Type B pancreatic cell (in vitro differentiated cells): ENCODE data around the gene MDH1. TPM values are rescaled to one million over a fixed set of nuclear protein-coding genes. Genes with fewer than 3 reads are reported as not detected.

Experiments
- DNase-seq: peaks from one replicate; pipeline ENCODE4 v3.0.0; 2021; ENCODE audit warnings: mixed read lengths; ENCODE audit not compliant: unreplicated experiment; ENCODE audit errors: extremely low spot score
- H3K27ac Mint-ChIP-seq: 2 replicates; pipeline ENCODE4 v1.8.0; 2021; ENCODE audit warnings: mild to moderate bottlenecking, mixed read lengths
- H3K27me3 Mint-ChIP-seq: 2 replicates; pipeline ENCODE4 v1.8.0; 2021; ENCODE audit warnings: mixed read lengths
- H3K36me3 Mint-ChIP-seq: 2 replicates; pipeline ENCODE4 v1.8.0; 2021; ENCODE audit warnings: mixed read lengths
- H3K4me1 Mint-ChIP-seq: one replicate; pipeline ENCODE4 v1.8.0; 2021; ENCODE audit warnings: mixed read lengths; ENCODE audit not compliant: unreplicated experiment
- H3K4me3 Mint-ChIP-seq: 2 replicates; pipeline ENCODE4 v1.8.0; 2021; ENCODE audit warnings: mild to moderate bottlenecking, mixed read lengths
- H3K9me3 Mint-ChIP-seq: 2 replicates; pipeline ENCODE4 v1.8.0; 2021; ENCODE audit warnings: mixed read lengths
- total RNA-seq: library from RNA; stranded (reverse); gene quantifications from 2 replicates; pipeline ENCODE4 v1.2.1, GENCODE V29; 2021; ENCODE audit warnings: low replicate concordance
- TF ChIP-seq, protein P1 (sequence below): fragments of 200-600 bp; sonication (generic); conservative IDR thresholded peaks from 2 replicates; pipeline ENCODE4 v1.5.0; 2021; ENCODE audit warnings: antibody characterized with exemption, mild to moderate bottlenecking

MDH1 gene
- total RNA-seq, 1 donor from 2014 or later = 177 TPM

DNA sequence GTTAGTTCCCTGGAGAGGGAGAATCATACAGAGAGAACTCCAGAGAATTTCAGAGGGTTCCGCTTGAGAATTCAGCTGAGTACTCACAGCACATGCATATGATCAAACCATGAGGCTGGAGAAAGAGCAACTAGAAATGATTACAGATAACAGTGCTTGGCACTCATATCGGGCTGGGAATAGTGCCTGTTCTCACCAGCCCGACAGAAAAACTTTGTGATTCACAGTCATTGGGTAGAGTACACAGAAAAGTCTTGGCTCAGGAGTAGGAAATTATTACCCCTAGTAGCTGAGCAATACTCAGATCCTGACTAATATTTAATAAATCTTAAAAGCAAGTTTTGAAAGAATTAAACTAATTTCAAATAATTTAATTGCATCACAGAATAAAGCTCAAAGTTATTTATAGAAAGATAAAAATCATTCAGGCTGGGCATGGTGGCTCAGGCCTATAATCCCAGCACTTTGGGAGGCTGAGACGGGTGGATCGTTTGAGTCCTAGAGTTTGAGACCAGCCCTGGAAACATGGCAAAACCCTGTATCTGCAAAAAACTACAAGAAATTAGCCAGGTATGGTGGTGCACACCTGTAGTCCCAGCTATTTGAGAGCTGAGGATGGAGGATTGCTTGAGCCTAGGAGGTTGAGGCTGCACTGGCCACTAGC is 7.3 kb upstream of the MDH1 start:
- TF ChIP-seq, protein P1, sequence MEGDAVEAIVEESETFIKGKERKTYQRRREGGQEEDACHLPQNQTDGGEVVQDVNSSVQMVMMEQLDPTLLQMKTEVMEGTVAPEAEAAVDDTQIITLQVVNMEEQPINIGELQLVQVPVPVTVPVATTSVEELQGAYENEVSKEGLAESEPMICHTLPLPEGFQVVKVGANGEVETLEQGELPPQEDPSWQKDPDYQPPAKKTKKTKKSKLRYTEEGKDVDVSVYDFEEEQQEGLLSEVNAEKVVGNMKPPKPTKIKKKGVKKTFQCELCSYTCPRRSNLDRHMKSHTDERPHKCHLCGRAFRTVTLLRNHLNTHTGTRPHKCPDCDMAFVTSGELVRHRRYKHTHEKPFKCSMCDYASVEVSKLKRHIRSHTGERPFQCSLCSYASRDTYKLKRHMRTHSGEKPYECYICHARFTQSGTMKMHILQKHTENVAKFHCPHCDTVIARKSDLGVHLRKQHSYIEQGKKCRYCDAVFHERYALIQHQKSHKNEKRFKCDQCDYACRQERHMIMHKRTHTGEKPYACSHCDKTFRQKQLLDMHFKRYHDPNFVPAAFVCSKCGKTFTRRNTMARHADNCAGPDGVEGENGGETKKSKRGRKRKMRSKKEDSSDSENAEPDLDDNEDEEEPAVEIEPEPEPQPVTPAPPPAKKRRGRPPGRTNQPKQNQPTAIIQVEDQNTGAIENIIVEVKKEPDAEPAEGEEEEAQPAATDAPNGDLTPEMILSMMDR = no peak
- no peaks in the 10 kb centered on the region for H3K9me3 Mint-ChIP-seq
- DNase-seq = no peak
- H3K27me3 Mint-ChIP-seq = no peaks in the 10 kb centered on the region
- H3K4me1 Mint-ChIP-seq = no peaks in the 10 kb centered on the region
- H3K27ac Mint-ChIP-seq = no peak overlapping the region
- no peak overlapping the region for H3K4me3 Mint-ChIP-seq
- no peaks in the 10 kb centered on the region for H3K36me3 Mint-ChIP-seq

DNA sequence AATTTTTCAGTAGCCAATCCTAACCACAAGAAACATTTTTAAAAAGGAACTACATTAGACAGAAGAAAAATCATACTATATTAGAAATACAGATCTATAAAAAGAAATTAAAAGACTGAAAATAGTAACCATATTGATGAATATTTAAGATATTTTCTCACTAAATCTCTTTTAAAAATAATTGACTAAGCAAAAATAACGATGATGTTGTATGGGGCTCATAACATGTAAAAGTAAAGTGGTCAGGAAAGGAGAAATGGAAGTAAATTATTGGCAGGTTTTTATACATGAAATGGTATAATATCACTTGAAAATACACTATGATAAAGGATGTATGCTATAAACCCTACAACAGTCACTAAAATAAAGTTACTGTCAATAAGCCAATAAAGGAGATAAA is 5.9 kb upstream of the MDH1 start:
- no peak overlapping the region for H3K27ac Mint-ChIP-seq
- H3K4me3 Mint-ChIP-seq = no peak overlapping the region
- no peaks in the 10 kb centered on the region for H3K36me3 Mint-ChIP-seq
- TF ChIP-seq, protein P1 = no peak
- no peaks in the 10 kb centered on the region for H3K27me3 Mint-ChIP-seq
- no peak for DNase-seq
- no peaks in the 10 kb centered on the region for H3K9me3 Mint-ChIP-seq
- H3K4me1 Mint-ChIP-seq = peaks cover 11% of the 10 kb centered on the region

DNA sequence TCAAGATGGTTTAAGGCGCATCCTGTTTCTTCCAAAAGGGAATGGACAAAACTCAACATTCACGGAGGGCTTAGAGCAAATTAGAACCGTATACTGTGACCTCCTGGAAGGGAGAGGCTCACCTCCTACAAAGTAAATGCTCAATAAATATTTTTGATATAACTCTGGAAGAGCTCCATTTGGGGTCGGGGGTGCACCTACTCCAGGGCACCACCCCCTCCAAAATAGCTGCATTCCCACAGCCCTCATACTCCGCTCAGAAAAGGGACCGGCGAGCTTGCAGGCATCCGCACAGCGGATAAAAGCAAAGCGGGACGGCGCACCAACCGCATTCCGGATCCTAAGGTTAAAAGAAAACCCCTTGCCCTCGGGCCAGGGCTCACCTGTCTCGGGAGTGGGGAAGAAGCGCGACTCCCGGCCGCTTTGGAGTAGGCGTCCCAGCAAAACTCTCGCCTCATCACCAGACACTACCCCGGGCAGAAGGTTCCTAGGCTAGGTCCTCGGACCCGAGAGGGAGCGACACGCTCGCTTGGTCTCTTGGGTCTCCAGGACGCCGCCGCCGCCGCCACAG is 864 bp upstream of the MDH1 start:
- Mint-ChIP-seq H3K4me3 (peak overlapping the region; percentile 93), H3K9me3 (no peaks in the 10 kb centered on the region), H3K36me3 (no peaks in the 10 kb centered on the region), H3K4me1 (peaks cover 30% of the 10 kb centered on the region), H3K27me3 (no peaks in the 10 kb centered on the region), H3K27ac (peak overlapping the region; percentile 93)
- TF ChIP-seq, protein P1 = no peak
- peak; percentile 80 for DNase-seq

DNA sequence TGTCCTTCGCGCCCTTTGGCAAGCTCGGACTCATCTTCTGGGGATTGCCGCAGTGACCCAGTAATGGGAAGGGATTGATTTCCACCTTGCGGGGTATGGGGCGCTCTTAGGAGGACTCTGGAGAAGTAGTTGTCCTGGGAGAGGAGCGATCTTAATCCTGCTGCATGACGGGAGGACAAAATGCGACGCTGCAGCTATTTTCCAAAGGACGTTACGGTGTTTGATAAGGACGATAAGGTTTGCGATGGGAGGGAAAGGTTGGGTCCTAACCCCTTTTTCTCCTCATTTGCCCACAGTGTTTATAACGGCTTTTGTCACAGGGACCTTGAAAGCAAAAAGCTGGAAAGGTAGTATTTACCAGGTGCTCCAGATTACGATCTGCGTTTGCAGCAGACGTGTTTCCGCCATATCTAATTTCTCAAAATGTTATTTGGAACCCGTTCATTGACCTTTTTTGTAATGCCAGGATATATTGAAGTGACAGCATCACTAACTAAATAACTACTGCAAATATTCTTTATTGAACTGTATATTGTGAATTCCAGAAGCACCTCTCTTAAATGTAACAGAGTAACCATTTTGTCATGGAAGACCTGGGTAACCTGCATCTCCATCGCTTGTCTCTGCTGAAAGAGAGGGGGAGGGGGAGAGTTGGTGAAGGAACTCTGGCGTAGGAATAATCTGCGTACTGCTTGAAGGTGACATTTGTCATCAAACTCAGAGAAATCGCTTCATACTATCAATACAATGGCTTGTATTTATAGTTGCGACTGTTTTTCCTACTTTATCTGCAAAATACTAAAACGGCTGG is 590 bp downstream of the MDH1 start:
- TF ChIP-seq, protein P1 = no peak
- no peaks in the 10 kb centered on the region for H3K27me3 Mint-ChIP-seq
- no peaks in the 10 kb centered on the region for H3K36me3 Mint-ChIP-seq
- peak overlapping the region; percentile 93 for H3K27ac Mint-ChIP-seq
- peak overlapping the region; percentile 93 for H3K4me3 Mint-ChIP-seq
- DNase-seq = no peak
- no peaks in the 10 kb centered on the region for H3K9me3 Mint-ChIP-seq
- H3K4me1 Mint-ChIP-seq = peaks cover 30% of the 10 kb centered on the region

DNA sequence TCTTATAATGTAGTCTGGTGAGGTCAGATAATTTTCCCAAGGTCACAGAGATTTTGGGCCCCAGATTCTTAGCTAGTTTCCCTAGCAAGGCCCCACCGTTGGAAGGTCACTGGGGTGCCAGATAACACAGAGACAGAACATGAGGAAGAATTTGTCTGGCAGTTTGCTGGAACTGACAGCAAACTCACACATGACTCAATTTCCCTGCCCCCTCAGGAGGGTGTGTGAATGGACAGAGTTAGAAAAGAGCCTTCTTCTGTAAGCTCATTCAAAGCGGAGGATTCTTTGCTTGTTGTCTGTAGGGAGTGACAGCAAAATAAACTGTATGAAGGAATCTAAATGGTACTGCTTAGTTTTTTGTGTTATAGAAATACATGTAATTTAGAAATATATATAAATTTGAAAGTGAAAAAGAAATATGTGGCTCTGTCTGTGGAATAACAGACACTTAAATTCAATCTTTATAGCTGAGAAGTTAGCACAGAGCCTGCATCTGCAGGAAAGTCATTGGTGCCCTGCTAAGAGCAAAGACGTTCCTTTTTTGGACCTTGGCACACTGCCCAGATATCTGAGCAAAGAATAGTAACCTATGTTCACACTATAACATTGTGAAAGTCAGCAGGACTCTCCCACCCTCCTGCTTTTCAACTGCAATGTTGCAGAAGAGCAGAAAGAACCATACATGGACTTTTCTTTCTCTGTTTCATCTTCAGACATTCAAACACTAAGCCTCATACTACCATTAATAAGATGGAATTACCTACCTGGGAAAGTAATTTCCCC is 2.1 kb downstream of the MDH1 start:
- peaks cover 30% of the 10 kb centered on the region for H3K4me1 Mint-ChIP-seq
- DNase-seq = no peak
- no peaks in the 10 kb centered on the region for H3K36me3 Mint-ChIP-seq
- H3K27me3 Mint-ChIP-seq = no peaks in the 10 kb centered on the region
- TF ChIP-seq, protein P1 = no peak
- no peaks in the 10 kb centered on the region for H3K9me3 Mint-ChIP-seq
- H3K27ac Mint-ChIP-seq = peak overlapping the region; percentile 43
- H3K4me3 Mint-ChIP-seq = peak overlapping the region; percentile 93
